GM18505 (cell line): ENCODE results near the gene HDDC3.
A peak's percentile ranks its signal among the peaks of the same experiment; 100 is the strongest.

Experiments
- ATAC-seq: cut with Tn5 transposase; IDR thresholded peaks from one replicate; pipeline ENCODE4 v1.9.1; 2021; ENCODE audit not compliant: unreplicated experiment
- POLR2A ChIP-seq: IDR thresholded peaks from 4 replicates; pipeline ENCODE4 v1.6.1; 2011; ENCODE audit warnings: borderline replicate concordance; ENCODE audit not compliant: insufficient read depth, insufficient read length; ENCODE audit errors: extremely low read depth

The HDDC3 gene

GRCh38 chr15:90892023-90892422 lies 40.3 kb downstream of the HDDC3 start:
- no peak for TF ChIP-seq POLR2A
- ATAC-seq = no peak

- ATAC-seq = no peak
- TF ChIP-seq POLR2A = no peak
These were observed 40.9 kb downstream of the HDDC3 start for GRCh38 chr15:90891346-90891949.

GRCh38 chr15:90890839-90891238 lies 41.5 kb downstream of the HDDC3 start:
- no peak for TF ChIP-seq POLR2A

GRCh38 chr15:90889736-90890456 lies 42.5 kb downstream of the HDDC3 start:
- TF ChIP-seq POLR2A = no peak
- no peak for ATAC-seq

More at GRCh38 chr15:90890839-90891238, 41.5 kb downstream of the HDDC3 start:
- no peak for ATAC-seq

GRCh38 chr15:90889313-90889730 lies 43.0 kb downstream of the HDDC3 start:
- TF ChIP-seq POLR2A = no peak
- no peak for ATAC-seq

GRCh38 chr15:90887037-90887481 lies 45.3 kb downstream of the HDDC3 start:
- ATAC-seq = no peak
- TF ChIP-seq POLR2A = no peak

- no peak for TF ChIP-seq POLR2A
- no peak for ATAC-seq
These were observed 46.1 kb downstream of the HDDC3 start for GRCh38 chr15:90886291-90886614.

GRCh38 chr15:90885432-90886290 lies 46.7 kb downstream of the HDDC3 start:
- peak; percentile 40 for ATAC-seq

GRCh38 chr15:90884719-90885431 lies 47.5 kb downstream of the HDDC3 start:
- no peak for ATAC-seq

More at GRCh38 chr15:90885432-90886290, 46.7 kb downstream of the HDDC3 start:
- peak; percentile 30 for TF ChIP-seq POLR2A

GRCh38 chr15:90883976-90884718 lies 48.2 kb downstream of the HDDC3 start, which contains the start of gene FES:
Gene FES, plus strand, starts transcription at chr15:90884504. Its CDS starts 542 bp downstream, at chr15:90885046.
- peak; percentile 68 for TF ChIP-seq POLR2A
- peak; percentile 40 for ATAC-seq

More at GRCh38 chr15:90884719-90885431, 47.5 kb downstream of the HDDC3 start:
- no peak for TF ChIP-seq POLR2A

- no peak for ATAC-seq
- no peak for TF ChIP-seq POLR2A
These were observed 48.8 kb downstream of the HDDC3 start for GRCh38 chr15:90883526-90883975.

- ATAC-seq = no peak
- no peak for TF ChIP-seq POLR2A
These were observed 49.4 kb downstream of the HDDC3 start for GRCh38 chr15:90882781-90883525.
